Fibroblast of the conjunctiva (primary cell): ENCODE data around the gene MYBPC2.

Experiments used
- DNase-seq: peaks from one replicate; pipeline ENCODE4 v3.0.0-alpha.2; 2010; ENCODE audit warnings: low read depth

MYBPC2 gene

DNA sequence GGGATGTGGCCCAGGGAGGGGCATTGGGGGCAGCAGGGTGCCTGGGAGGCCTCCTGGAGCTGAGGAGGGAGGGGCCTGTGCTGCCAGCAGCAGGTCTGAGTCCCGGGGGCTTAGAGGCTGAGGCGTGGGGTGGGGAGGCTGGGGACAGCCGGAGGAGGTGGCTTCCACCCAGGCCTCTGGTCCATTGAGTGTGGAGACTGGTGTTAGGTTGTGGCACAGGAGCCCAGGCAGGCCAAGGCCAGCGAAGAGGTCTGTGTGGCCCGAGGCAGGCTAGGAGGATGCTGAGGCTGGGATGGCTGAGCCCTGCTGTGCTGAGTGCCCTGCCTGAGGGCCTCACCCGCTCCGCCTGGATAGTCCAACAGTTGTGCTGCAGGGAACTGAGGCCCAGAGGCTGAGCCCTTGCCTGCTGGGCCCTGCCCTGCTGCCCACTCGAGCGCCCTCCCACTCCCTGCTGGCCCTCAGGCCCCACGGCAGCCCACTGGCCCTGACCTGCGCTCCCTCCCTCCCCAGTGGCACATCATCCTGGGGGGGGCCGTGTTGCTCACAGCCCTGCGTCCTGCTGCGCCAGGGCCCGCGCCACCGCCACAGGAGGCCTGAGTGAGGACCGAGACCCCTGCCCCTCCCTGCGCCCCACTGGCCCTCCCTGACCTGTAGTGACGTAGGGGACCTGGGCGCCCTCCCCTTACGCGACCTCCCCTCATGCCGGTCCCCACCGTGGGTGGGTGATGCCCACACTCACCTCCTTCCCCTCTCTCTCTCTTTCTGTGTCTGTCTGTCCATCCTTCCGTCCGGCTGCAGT, 48.9 kb downstream of the MYBPC2 start:
- DNase-seq: no peak

DNA sequence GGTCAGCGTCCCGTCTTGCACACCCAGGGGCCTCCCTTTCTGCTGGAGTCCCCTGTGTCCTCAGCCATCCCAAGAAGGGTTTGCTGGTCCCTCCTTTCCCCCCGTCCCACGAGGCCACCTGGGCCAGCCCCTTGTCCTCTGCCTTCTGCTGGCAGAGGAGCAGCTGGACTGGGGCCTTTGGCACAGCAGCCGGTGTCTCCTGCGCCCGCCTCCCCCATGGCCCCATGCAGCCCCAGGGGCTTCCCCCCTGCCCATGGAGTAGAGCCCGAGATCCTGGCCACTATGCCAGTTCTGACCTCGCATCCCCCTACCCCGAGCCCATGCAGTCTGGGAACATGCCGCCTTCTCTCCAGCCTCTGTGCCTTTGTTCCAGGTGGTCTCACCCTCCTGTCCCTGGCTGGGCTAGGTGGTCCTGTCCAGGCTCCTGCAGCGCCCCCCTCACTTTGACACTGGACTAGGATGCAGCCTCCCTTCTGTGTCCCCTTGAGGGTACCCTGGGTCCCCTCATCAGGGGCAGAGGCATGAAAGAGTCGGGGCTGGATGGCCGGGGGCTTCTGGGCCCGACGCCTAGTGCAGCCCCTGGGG, 49.7 kb downstream of the MYBPC2 start:
- DNase-seq: no peak

GRCh38 chr19:50482916-50483315, 50.2 kb downstream of the MYBPC2 start:
- no peak for DNase-seq

GRCh38 chr19:50485284-50485955, 52.7 kb downstream of the MYBPC2 start:
- DNase-seq: no peak

DNA sequence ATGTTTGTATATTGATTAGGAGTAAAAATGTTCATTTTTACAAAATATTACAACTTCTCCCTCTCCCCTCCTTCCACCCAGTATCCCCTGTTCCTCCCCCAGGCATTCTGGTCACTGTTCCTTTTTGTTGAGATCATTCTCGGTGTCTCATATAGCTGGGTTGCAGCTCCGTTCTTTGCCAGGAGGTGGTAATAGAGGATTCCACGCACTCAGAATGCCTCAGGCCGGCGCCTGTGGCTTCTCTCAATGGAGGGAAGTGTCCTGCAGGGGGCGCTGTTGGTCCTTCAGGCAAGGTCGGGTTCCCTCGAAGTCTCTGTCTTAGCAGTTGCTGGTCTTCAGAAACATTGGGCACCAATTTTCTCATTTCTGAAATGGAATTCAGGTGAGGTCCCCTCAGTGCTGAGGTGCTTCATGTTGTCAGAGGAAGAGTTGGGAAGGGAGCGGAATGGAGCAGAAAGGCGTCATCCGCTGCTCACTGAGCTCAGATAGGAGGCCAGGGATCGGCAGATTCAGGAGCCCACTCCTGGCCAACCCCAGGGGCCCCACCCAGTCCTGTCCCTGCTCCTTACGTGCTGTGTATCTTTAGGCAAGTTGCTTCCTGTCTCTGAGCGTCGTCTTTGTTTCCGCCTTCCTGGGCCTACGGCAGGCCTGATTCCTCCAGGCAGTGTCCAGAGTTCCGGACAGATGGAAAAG, 54.3 kb downstream of the MYBPC2 start:
- DNase-seq: peak; percentile 12

DNA sequence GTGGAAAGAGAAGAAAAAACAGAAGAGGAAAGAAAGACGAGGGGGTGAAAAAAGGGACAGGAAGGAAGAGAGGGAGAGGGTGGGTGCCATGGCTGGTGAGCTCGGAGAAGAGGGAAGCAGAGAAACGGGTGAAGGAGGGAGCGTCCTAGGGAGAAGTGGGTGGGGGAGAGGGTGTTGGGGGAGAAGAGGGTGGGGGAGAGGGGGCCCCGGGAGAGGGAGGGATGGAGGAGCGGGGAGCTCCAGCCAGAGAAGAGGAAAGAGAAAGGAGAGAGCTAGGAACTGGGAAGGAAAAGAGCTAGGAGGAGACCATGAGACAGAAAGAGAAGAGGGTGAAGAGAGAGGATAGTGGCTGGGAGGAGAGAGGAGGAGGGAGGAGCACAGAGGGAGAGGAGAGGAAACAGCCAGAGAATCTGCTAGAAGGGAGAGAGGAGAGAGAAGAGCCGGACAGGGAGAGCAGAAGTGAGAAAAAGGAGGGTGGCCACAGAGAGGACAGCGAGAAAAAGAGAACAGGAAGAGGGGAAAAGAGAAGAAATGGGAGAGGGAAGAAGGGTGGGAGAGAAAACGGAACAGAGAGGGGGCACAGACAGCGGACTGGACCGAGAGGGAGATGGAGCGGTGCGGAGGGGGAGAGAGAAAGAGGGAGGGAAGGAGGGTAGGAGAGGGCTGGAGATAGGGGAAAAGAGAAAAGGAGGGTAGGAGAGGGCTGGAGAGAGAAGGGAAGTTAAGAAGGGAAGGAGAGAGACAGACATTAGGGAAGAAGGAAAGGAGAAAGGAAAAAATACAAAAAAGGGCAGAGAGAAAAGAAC, 55.9 kb downstream of the MYBPC2 start:
- DNase-seq: no peak

GRCh38 chr19:50489461-50490011, 56.8 kb downstream of the MYBPC2 start:
- no peak for DNase-seq

- DNase-seq: no peak
Measured at GRCh38 chr19:50490411-50490811, 57.7 kb downstream of the MYBPC2 start.

GRCh38 chr19:50490991-50491472, 58.3 kb downstream of the MYBPC2 start:
- no peak for DNase-seq

- DNase-seq: no peak
Measured at GRCh38 chr19:50492303-50493052, 59.8 kb downstream of the MYBPC2 start.

GRCh38 chr19:50493171-50493570, 60.5 kb downstream of the MYBPC2 start:
- DNase-seq: no peak

- DNase-seq: no peak
Measured at GRCh38 chr19:50494186-50495019, 61.7 kb downstream of the MYBPC2 start.

DNA sequence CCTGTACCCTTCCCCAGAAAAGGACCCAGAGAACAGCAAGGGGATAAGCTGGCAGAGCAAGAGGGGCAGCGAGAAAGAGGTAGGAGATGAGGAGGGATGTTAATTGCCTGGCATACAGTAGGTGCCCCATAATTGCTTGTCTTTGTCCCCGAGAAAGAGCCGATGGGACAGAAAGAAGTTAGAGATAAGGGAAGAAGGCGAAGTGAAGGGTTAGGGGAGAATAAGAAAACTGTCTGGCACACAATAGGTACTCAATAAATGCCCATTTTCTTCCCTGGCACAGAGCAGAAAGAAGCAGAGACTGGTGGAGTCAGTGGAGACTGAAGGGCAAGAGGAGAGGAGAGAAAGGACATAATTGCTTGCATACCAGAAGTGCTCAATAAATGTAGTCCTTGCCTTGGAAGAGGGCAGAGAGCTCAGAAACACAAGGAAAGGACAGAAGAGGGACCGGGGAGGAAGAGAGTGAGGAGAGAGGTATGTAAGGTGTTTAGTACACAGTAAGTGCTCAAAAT, 62.4 kb downstream of the MYBPC2 start:
- DNase-seq: no peak

GRCh38 chr19:50496189-50497021, 63.7 kb downstream of the MYBPC2 start:
- DNase-seq: no peak

GRCh38 chr19:50497022-50497405, 64.3 kb downstream of the MYBPC2 start:
- DNase-seq: no peak

GRCh38 chr19:50498219-50499056, 65.7 kb downstream of the MYBPC2 start:
- DNase-seq: no peak

GRCh38 chr19:50500060-50500752, 67.5 kb downstream of the MYBPC2 start:
- no peak for DNase-seq
